Measurements from ENCODE around the gene DCBLD1. TPM values are rescaled to one million over a fixed set of nuclear protein-coding genes. Genes with fewer than 3 reads are reported as not detected.

Gene DCBLD1
- total and polyA plus RNA-seq, 4 donors, result 2.7 to 10.4 (median 4.4) TPM

DNA sequence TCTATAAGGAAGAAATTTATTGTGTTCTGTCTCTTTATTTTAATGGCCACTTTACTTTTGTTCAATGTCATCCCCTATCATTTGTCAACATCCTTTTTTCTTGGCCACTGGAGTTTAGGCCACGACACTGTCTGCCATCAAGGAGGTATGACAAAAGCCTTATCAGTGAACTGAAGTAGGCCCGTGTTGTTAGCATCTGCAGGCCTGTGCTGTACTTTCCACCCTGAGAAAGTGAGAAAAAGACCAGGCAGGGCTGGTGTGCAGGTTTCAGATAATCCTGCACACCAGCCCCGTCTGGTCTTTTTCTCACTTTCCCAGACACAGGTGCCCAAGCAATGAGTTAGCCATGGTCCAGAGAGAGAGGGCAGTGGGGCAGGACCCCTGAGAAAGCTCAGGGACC, 62.2 kb downstream of the DCBLD1 start:
- 50% methylated on average over 3 of the region's 3 CpGs for WGBS
- H3K9ac ChIP-seq (ENCODE audit: low read depth in 1 of 2, low read length in 2 of 2), result no peak overlapping the region

GRCh38 chr6:117545161-117545595, 62.7 kb downstream of the DCBLD1 start:
- Histone ChIP-seq H3K4me3 (ENCODE audit: low read depth in 1 of 3, low read length in 3 of 3) (no peak overlapping the region), H3K27ac (ENCODE audit: low read depth in 1 of 2, low read length in 2 of 2) (peak overlapping the region in 1 of 2 donors; percentile 15), H3K9ac (ENCODE audit: low read depth in 1 of 2, low read length in 2 of 2) (no peak overlapping the region), H3K9me3 (ENCODE audit: control insufficient read depth in 4 of 4, low read length in 3 of 4) (no peaks in the 10 kb centered on the region), H3K4me1 (ENCODE audit: control insufficient read depth in 4 of 4, insufficient read depth in 4 of 4, low read length in 3 of 4) (peaks cover 0 to 14% (median 10%) of the 10 kb centered on the region in 4 donors), H3K27me3 (ENCODE audit: control insufficient read depth in 4 of 4, insufficient read depth in 4 of 4, low read length in 3 of 4) (no peaks in the 10 kb centered on the region), H3K36me3 (ENCODE audit: control insufficient read depth in 4 of 4, insufficient read depth in 3 of 4, low read depth in 1 of 4, low read length in 3 of 4) (peaks cover 5 to 19% (median 9%) of the 10 kb centered on the region in 4 donors)
- 38% methylated on average over 4 of the region's 4 CpGs for WGBS
- no peak for DNase-seq (ENCODE audit: low spot score)
- TF ChIP-seq HNF4A (conservative IDR thresholded peaks at IDR 0.05) (peak; percentile 72 to 76), RXRA (IDR thresholded peaks at IDR 0.05) (peak; percentile 85 to 86), HNF4G (IDR thresholded peaks at IDR 0.05) (peak; percentile 20), TAF1 (conservative IDR thresholded peaks at IDR 0.05) (no peak), RAD21 (IDR thresholded peaks at IDR 0.05) (peak in 1 of 2 donors; percentile 48), JUND (IDR thresholded peaks at IDR 0.05) (peak; percentile 92 to 96), MAX (IDR thresholded peaks at IDR 0.05) (peak; percentile 38), SP1 (IDR thresholded peaks at IDR 0.05) (peak; percentile 68), FOXA2 (IDR thresholded peaks at IDR 0.05) (peak; percentile 27), YY1 (IDR thresholded peaks at IDR 0.05) (peak; percentile 64)
- TF ChIP-seq, protein P1, sequence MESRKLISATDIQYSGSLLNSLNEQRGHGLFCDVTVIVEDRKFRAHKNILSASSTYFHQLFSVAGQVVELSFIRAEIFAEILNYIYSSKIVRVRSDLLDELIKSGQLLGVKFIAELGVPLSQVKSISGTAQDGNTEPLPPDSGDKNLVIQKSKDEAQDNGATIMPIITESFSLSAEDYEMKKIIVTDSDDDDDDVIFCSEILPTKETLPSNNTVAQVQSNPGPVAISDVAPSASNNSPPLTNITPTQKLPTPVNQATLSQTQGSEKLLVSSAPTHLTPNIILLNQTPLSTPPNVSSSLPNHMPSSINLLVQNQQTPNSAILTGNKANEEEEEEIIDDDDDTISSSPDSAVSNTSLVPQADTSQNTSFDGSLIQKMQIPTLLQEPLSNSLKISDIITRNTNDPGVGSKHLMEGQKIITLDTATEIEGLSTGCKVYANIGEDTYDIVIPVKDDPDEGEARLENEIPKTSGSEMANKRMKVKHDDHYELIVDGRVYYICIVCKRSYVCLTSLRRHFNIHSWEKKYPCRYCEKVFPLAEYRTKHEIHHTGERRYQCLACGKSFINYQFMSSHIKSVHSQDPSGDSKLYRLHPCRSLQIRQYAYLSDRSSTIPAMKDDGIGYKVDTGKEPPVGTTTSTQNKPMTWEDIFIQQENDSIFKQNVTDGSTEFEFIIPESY (IDR thresholded peaks at IDR 0.05), result no peak

More for the DNA sequence above, 62.2 kb downstream of the DCBLD1 start:
- Histone ChIP-seq H3K36me3 (ENCODE audit: control insufficient read depth in 4 of 4, insufficient read depth in 3 of 4, low read depth in 1 of 4, low read length in 3 of 4) (peaks cover 5 to 20% (median 8%) of the 10 kb centered on the region in 4 donors), H3K4me3 (ENCODE audit: low read depth in 1 of 3, low read length in 3 of 3) (no peak overlapping the region), H3K27me3 (ENCODE audit: control insufficient read depth in 4 of 4, insufficient read depth in 4 of 4, low read length in 3 of 4) (no peaks in the 10 kb centered on the region), H3K4me1 (ENCODE audit: control insufficient read depth in 4 of 4, insufficient read depth in 4 of 4, low read length in 3 of 4) (peaks cover 0 to 14% (median 10%) of the 10 kb centered on the region in 4 donors), H3K9me3 (ENCODE audit: control insufficient read depth in 4 of 4, low read length in 3 of 4) (no peaks in the 10 kb centered on the region), H3K27ac (ENCODE audit: low read depth in 1 of 2, low read length in 2 of 2) (peak overlapping the region in 1 of 2 donors; percentile 15)
- no peak for DNase-seq (ENCODE audit: low spot score)
- TF ChIP-seq SP1 (IDR thresholded peaks at IDR 0.05) (no peak), EGR1 (IDR thresholded peaks at IDR 0.05; ENCODE audit: low read depth in 2 of 2) (no peak), ATF3 (IDR thresholded peaks at IDR 0.05) (no peak), TAF1 (conservative IDR thresholded peaks at IDR 0.05) (no peak), YY1 (IDR thresholded peaks at IDR 0.05) (no peak), HNF4A (conservative IDR thresholded peaks at IDR 0.05) (no peak), FOXA2 (IDR thresholded peaks at IDR 0.05) (no peak), FOXA1 (IDR thresholded peaks at IDR 0.05) (no peak)
- TF ChIP-seq, protein P2, sequence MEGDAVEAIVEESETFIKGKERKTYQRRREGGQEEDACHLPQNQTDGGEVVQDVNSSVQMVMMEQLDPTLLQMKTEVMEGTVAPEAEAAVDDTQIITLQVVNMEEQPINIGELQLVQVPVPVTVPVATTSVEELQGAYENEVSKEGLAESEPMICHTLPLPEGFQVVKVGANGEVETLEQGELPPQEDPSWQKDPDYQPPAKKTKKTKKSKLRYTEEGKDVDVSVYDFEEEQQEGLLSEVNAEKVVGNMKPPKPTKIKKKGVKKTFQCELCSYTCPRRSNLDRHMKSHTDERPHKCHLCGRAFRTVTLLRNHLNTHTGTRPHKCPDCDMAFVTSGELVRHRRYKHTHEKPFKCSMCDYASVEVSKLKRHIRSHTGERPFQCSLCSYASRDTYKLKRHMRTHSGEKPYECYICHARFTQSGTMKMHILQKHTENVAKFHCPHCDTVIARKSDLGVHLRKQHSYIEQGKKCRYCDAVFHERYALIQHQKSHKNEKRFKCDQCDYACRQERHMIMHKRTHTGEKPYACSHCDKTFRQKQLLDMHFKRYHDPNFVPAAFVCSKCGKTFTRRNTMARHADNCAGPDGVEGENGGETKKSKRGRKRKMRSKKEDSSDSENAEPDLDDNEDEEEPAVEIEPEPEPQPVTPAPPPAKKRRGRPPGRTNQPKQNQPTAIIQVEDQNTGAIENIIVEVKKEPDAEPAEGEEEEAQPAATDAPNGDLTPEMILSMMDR (IDR thresholded peaks at IDR 0.05; ENCODE audit: low read depth, low read length, missing input control), result no peak
- TF ChIP-seq, protein P3, sequence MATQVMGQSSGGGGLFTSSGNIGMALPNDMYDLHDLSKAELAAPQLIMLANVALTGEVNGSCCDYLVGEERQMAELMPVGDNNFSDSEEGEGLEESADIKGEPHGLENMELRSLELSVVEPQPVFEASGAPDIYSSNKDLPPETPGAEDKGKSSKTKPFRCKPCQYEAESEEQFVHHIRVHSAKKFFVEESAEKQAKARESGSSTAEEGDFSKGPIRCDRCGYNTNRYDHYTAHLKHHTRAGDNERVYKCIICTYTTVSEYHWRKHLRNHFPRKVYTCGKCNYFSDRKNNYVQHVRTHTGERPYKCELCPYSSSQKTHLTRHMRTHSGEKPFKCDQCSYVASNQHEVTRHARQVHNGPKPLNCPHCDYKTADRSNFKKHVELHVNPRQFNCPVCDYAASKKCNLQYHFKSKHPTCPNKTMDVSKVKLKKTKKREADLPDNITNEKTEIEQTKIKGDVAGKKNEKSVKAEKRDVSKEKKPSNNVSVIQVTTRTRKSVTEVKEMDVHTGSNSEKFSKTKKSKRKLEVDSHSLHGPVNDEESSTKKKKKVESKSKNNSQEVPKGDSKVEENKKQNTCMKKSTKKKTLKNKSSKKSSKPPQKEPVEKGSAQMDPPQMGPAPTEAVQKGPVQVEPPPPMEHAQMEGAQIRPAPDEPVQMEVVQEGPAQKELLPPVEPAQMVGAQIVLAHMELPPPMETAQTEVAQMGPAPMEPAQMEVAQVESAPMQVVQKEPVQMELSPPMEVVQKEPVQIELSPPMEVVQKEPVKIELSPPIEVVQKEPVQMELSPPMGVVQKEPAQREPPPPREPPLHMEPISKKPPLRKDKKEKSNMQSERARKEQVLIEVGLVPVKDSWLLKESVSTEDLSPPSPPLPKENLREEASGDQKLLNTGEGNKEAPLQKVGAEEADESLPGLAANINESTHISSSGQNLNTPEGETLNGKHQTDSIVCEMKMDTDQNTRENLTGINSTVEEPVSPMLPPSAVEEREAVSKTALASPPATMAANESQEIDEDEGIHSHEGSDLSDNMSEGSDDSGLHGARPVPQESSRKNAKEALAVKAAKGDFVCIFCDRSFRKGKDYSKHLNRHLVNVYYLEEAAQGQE (IDR thresholded peaks at IDR 0.05), result no peak
- TF ChIP-seq, protein P1 (IDR thresholded peaks at IDR 0.05), result no peak

All from liver (tissue), 9 donors.